GM12891 (cell line): ENCODE data around the gene TAF4B.

Experiments
- DNase-seq: peaks from one replicate; pipeline ENCODE4 v3.0.0; 2011; ENCODE audit warnings: low spot score; ENCODE audit not compliant: insufficient read length
- FAIRE-seq: peaks from 2 replicates; lab custom pipeline; 2011; peaks lifted over from hg19 to GRCh38; lab: Jason Lieb, UNC
- PAX5 ChIP-seq: IDR thresholded peaks from 2 replicates; pipeline ENCODE4 v1.6.1; 2011; ENCODE audit warnings: low read length, moderate library complexity, mild to moderate bottlenecking; ENCODE audit not compliant: insufficient read depth, severe bottlenecking
- POLR2A ChIP-seq: IDR thresholded peaks from 2 replicates; pipeline ENCODE4 v1.6.1; 2011; ENCODE audit warnings: low read depth, low read length, control low read depth
- POLR2AphosphoS5 ChIP-seq: IDR thresholded peaks from 2 replicates; pipeline ENCODE4 v1.6.1; 2011; ENCODE audit warnings: low read depth, low read length, control low read depth
- POU2F2 ChIP-seq: IDR thresholded peaks from 2 replicates; pipeline ENCODE4 v1.6.1; 2011; ENCODE audit warnings: low read depth, mild to moderate bottlenecking, control low read depth, low read length, moderate library complexity
- SPI1 ChIP-seq: IDR thresholded peaks from 2 replicates; pipeline ENCODE4 v1.6.1; 2011; ENCODE audit warnings: low read depth, low read length, control low read depth
- TAF1 ChIP-seq: IDR thresholded peaks from 2 replicates; pipeline ENCODE4 v1.6.1; 2011; ENCODE audit warnings: low read depth, low read length, control low read depth

Gene TAF4B

DNA sequence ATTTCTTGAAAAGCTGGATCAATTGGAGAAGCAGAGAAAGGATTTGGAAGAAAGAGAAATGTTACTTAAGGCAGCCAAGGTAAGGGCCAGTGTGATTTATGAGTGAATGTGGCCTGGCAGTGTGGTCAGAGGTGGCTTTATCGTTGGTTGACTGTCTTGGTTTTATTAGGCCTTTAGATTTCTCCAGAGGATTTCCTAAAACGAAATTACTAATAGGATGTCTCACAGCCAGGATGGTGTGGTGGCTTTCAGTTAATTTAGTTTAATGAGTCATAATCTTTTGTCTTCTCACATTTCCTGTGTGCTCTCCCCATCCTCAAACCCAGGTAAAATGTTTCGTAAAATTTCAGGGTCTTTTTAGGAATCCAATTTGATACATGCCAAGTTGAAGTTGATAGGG, 100.8 kb downstream of the TAF4B start:
- no peak for FAIRE-seq

DNA sequence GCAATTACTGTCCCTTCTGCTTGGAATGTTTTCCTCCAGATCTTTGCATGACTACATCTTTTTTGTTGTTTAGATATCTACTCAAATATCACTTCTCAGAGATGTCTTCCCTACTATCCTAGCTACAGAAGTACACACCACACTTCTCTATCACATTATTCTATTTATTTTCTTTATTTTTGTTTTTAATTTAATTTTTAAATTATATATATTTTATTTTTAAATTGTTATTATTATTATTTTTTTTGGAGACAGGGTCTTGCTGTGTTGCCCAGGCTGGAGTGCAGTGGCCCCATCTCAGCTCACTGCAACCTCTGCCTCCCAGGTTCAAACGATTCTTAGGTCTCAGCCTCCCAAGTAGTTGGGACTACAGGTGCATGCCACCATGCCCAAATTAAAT, 106.7 kb downstream of the TAF4B start:
- TF ChIP-seq POU2F2 (no peak), POLR2A (no peak), PAX5 (no peak), POLR2AphosphoS5 (no peak), SPI1 (no peak), TAF1 (no peak)
- no peak for DNase-seq
- no peak for FAIRE-seq

More for the DNA sequence above, 100.8 kb downstream of the TAF4B start:
- no peak for TF ChIP-seq SPI1
- no peak for TF ChIP-seq PAX5
- no peak for TF ChIP-seq POU2F2
- TF ChIP-seq POLR2AphosphoS5: no peak
- TF ChIP-seq TAF1: no peak
- no peak for TF ChIP-seq POLR2A
- DNase-seq: no peak

DNA sequence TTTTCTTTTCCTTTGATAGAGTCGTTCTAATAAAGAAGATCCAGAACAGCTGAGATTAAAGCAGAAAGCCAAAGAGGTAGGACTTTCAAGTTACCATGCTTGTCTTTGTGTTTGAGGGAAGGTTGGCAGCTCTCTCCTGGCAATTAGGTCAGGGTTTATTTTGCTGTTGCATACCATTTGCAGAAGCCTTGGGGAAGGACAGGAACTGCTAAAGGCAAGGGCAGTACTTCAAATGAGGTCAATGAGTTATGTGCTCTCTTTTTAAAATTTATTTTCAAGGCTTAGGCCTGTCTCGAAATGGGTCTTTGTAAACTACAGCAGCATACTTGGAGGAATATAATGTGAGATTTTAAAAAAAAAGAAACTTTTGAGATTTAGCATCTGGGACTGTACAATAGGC, 108.9 kb downstream of the TAF4B start:
- TF ChIP-seq POLR2A (no peak), SPI1 (no peak), POU2F2 (no peak), POLR2AphosphoS5 (no peak), PAX5 (no peak), TAF1 (no peak)
- FAIRE-seq (no peak), DNase-seq (no peak)

DNA sequence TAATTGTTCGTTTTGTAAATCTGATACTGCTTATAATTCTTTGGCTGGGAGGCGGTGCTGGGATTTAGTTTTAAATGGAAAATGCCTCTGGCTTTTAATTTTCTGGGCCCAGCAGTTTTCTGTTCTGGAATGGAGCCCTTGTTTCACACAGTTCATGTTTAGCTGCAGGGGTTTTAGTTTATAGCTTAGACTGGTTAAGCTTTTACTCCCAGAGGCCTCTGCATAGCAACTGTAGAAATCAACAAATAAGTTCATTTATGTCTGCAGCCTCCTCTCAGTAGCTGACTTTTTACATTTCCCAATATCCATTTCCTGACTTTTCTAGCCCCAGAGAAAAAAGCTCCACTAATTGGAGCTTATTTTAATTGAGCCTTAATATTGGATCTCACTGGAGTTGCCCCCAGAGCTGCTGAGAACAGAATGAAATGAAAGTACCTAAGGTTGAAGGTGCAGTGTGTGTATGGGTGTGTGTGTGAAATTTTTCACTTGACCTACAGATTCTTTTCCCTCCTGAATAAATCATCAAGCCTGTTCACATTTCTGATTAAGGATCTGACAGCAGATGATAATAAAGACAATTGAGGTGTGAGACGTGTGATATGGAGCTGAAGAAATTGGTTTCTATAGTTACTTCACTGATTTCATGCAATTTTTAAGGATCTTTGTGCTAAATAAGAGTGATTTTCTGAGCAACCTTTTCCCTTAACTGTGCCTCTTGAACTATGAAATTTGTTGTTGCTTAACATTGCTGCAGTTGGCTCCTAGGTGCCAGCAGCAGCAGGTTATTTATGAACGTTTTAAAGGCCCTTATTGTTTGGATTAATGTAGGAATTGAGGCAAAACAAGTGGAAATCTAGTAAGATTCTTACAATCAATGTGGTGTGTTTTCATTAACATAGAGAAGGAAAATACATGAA, 109.6 kb downstream of the TAF4B start:
- peak; percentile 20 for FAIRE-seq
- no peak for DNase-seq

DNA sequence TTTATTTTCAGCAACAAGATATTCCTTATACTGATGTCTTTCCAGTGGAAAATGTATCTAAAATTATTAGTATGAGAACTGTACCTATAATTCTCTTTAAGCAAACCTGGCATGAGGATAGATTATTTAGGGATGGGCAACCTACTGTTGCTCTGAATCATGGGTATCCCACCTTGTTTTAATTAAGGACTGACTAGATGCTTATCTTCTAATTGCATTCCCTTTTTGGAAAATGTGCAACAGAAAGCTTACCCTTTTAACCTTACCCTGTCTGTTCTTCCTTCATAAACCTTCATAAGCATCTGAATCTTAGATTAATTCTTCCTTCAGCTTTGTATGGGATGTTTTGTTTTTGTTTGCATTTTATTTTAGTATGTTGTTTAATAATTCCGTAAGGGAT, 110.3 kb downstream of the TAF4B start:
- TF ChIP-seq SPI1 (no peak), TAF1 (no peak), POU2F2 (no peak), PAX5 (no peak)
- DNase-seq: no peak
- no peak for FAIRE-seq

More for the DNA sequence above, 109.6 kb downstream of the TAF4B start:
- TF ChIP-seq TAF1: no peak
- no peak for TF ChIP-seq POU2F2
- TF ChIP-seq POLR2A: no peak
- TF ChIP-seq PAX5: no peak
- no peak for TF ChIP-seq POLR2AphosphoS5
- TF ChIP-seq SPI1: no peak

DNA sequence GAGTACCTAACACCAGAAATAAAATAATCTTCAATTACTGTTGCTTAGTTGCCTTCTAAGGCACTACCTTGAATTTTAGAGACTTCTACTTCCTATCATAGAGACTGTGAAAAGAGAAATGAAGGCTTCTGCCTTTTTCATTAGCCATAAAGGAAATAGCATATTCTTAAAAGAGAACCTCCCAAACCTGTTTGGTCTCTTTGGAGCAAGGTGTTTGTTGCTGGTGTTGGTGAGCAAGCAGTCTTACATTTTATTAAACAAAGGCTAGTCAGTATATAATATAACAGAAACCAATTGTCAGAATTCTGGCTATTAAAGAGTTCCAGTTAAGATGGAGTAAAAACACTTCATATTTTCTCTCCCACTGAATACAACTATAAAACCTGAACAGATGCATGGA, 116.4 kb downstream of the TAF4B start:
- DNase-seq (no peak), FAIRE-seq (no peak)
- no peak for TF ChIP-seq TAF1
- no peak for TF ChIP-seq POU2F2
- no peak for TF ChIP-seq PAX5
- no peak for TF ChIP-seq POLR2A
- no peak for TF ChIP-seq SPI1
- no peak for TF ChIP-seq POLR2AphosphoS5

DNA sequence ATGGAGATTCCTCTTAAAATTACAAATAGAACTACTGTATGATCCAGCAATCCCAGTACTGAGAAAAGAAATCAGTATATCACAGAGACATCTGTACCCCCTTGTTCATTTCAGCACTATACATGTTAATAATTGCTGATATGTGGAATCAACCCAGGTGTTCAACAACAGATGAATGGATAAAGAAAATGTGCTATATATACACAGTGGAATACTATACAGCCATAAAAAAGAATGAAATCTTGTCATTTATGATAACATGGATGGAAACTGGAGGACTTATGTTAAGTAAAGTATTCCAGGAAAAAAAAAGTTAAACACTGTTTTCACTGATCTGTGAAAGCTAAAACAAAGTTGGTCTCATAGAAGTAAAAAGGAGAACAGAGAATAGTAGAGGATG, 124.7 kb downstream of the TAF4B start:
- no peak for TF ChIP-seq POLR2AphosphoS5
- TF ChIP-seq SPI1: no peak
- no peak for TF ChIP-seq TAF1
- no peak for TF ChIP-seq PAX5
- TF ChIP-seq POLR2A: no peak
- no peak for TF ChIP-seq POU2F2
- FAIRE-seq (no peak), DNase-seq (no peak)

DNA sequence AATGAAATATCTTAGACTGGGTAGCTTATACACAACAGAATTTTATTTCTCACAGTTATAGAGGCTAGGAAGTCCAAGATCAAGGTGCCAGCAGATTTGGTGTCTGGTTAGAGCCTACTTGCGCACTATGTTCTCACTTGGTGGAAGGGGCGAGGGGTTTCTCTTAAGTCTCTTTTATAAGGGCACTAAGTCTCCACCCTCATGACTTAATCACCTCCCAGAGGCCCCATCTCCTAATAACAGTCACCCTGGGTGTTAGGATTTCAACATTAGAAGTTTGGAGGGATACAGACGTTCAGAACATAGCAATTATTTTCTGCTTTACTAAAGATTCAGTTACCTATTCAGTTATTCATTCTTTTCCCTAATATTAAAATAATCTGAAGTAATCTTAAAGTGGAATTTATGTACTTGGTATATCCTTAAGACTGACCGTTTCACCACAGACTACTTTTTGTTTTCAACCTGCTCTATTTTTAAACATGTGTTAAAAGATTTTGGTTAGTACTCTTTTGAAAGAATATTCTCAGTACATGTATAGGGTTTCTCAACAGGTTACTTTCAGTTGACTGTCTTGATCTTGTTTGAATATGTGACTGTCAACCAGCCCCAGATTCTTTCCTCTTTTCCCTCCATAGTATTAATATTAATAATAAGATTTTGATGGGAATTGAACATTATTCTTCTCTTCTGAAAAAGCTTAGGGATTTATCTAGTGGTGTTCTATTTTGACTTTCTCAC, 130.0 kb downstream of the TAF4B start:
- TF ChIP-seq POU2F2: no peak
- FAIRE-seq (peak; percentile 20), DNase-seq (no peak)

DNA sequence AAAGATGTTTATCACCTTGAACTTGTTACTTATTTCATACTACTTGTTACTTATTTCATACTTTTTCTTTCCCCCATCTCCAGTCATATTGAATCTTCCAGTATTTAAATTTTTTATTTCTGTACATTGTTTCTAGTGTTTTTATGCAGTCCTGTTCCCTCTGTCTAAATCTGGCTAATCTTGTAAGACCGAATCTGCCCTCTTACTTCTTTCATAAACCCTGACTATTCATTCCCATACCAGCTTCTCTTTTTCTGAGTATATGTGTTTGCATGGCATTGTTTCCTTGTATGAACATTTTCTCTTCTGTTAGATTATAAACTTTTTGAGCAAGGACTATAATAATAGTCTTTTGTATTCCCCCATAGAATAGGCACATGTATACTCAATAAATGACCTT, 131.7 kb downstream of the TAF4B start:
- no peak for FAIRE-seq
- no peak for TF ChIP-seq PAX5
- TF ChIP-seq TAF1: no peak
- no peak for TF ChIP-seq POU2F2
- no peak for DNase-seq

DNA sequence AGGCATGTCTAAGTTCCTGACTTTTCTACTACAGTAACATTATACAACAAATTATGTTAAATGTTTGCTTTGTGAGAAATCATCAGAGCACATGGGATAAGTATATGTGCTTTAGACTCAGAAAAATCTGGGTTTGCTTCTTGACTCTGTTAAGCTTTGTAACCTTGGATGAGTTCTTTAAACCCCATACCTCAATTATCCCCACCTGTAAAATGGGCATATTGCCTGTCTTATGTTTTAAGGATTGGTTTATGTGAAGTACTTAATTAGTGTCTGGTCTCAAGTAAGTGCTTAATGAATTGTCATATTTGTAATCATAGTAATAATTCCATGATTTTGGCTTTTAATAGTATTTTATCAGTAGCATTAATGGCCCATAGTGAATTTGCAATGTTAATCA, 135.8 kb downstream of the TAF4B start:
- no peak for DNase-seq
- FAIRE-seq: no peak
- TF ChIP-seq TAF1: no peak
- no peak for TF ChIP-seq POU2F2
- no peak for TF ChIP-seq POLR2A
- TF ChIP-seq SPI1: no peak
- no peak for TF ChIP-seq POLR2AphosphoS5
- no peak for TF ChIP-seq PAX5
